ENCODE results near the gene NPHS1. TPM values are rescaled to one million over a fixed set of nuclear protein-coding genes. Genes with fewer than 3 reads are reported as not detected.
A peak's percentile ranks its signal among the peaks of the same experiment; 100 is the strongest.
"Not testable (repeated sequence)": the region's sequence is repeated elsewhere in the genome, so short reads cannot be mapped to it uniquely, and the experiment has no call there.

NPHS1 gene
- total and polyA plus RNA-seq, 2 experiments from 2014 or later, result 0.37 to 1.1 TPM

GRCh38 chr19:35805526-35806102 lies 46.7 kb downstream of the NPHS1 start:
- H3K36me3 ChIP-seq, result no peaks in the 10 kb centered on the region
- no peak overlapping the region for H3K27ac ChIP-seq
- no peak for DNase-seq (ENCODE audit: low read depth in 1 of 2, low spot score in 1 of 2)
- no peaks in the 10 kb centered on the region for H3K9me3 ChIP-seq (ENCODE audit: low read depth)
- H3K27me3 ChIP-seq, result no peaks in the 10 kb centered on the region
- no peaks in the 10 kb centered on the region for H3K4me1 ChIP-seq (ENCODE audit: low read depth)
- H3K4me3 ChIP-seq, result no peak overlapping the region
- TF ChIP-seq, protein P1, sequence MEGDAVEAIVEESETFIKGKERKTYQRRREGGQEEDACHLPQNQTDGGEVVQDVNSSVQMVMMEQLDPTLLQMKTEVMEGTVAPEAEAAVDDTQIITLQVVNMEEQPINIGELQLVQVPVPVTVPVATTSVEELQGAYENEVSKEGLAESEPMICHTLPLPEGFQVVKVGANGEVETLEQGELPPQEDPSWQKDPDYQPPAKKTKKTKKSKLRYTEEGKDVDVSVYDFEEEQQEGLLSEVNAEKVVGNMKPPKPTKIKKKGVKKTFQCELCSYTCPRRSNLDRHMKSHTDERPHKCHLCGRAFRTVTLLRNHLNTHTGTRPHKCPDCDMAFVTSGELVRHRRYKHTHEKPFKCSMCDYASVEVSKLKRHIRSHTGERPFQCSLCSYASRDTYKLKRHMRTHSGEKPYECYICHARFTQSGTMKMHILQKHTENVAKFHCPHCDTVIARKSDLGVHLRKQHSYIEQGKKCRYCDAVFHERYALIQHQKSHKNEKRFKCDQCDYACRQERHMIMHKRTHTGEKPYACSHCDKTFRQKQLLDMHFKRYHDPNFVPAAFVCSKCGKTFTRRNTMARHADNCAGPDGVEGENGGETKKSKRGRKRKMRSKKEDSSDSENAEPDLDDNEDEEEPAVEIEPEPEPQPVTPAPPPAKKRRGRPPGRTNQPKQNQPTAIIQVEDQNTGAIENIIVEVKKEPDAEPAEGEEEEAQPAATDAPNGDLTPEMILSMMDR (IDR thresholded peaks at IDR 0.05; ENCODE audit: low read depth, low read length), result no peak

DNA sequence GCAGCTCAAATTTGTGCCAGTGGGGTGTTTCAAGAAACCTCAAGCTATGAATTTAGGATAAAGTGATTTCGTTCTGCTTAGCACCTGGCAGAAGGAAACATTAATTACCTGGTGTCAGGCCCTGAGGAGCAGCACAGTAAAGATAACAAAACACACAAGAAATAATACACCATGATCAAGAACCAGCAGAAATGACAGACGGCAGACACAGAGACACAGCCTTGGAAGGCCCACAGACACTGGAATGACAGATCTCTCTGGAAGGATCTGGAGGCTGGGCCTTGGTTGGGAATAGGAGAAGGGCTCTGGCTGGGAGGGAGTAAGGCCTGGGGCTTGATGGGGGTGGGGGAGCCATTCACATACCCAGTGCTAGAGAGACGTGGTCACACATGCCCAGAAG lies 50.5 kb downstream of the NPHS1 start:
- Histone ChIP-seq H3K27me3 (peaks cover 14% of the 10 kb centered on the region), H3K27ac (no peak overlapping the region), H3K9me3 (ENCODE audit: low read depth) (no peaks in the 10 kb centered on the region), H3K36me3 (no peaks in the 10 kb centered on the region), H3K4me3 (no peak overlapping the region), H3K4me1 (ENCODE audit: low read depth) (no peaks in the 10 kb centered on the region)
- TF ChIP-seq, protein P1 (IDR thresholded peaks at IDR 0.05; ENCODE audit: low read depth, low read length), result no peak
- DNase-seq (ENCODE audit: low read depth in 1 of 2, low spot score in 1 of 2), result no peak

DNA sequence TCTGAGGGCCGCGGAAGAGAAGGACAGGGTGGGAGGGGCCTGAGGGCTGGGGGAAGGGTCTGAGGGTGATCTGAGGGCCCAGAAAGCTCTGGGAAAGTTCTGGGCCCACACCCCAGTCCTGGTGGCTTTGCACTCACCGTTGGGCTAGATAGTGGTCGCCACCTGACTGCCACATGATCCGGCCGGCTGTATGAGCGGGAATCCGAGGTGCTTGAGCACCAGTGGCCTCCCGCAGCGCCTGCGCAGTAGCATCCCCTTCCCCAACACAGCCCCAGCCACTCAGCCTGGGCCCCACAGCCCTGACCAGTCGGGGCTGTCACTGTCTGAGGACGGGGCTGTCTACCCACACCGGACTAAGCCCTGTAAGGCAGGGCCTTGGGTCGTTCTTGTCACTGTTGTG lies 54.6 kb downstream of the NPHS1 start:
- DNase-seq (ENCODE audit: low read depth in 1 of 2, low spot score in 1 of 2), result peak; percentile 7 to 27
- no peak overlapping the region for H3K4me3 ChIP-seq
- no peaks in the 10 kb centered on the region for H3K4me1 ChIP-seq (ENCODE audit: low read depth)
- no peaks in the 10 kb centered on the region for H3K9me3 ChIP-seq (ENCODE audit: low read depth)
- no peak overlapping the region for H3K27ac ChIP-seq
- H3K27me3 ChIP-seq, result peaks cover 35% of the 10 kb centered on the region
- H3K36me3 ChIP-seq, result no peaks in the 10 kb centered on the region
- TF ChIP-seq, protein P1 (IDR thresholded peaks at IDR 0.05; ENCODE audit: low read depth, low read length), result no peak

- Histone ChIP-seq H3K9me3 (ENCODE audit: low read depth) (no peaks in the 10 kb centered on the region), H3K4me3 (no peak overlapping the region), H3K27ac (no peak overlapping the region), H3K4me1 (ENCODE audit: low read depth) (no peaks in the 10 kb centered on the region), H3K27me3 (peaks cover 35% of the 10 kb centered on the region), H3K36me3 (no peaks in the 10 kb centered on the region)
- DNase-seq (ENCODE audit: low read depth in 1 of 2, low spot score in 1 of 2), result no peak
- TF ChIP-seq, protein P1 (IDR thresholded peaks at IDR 0.05; ENCODE audit: low read depth, low read length), result no peak
Measured at GRCh38 chr19:35796645-35797542, 55.4 kb downstream of the NPHS1 start.

DNA sequence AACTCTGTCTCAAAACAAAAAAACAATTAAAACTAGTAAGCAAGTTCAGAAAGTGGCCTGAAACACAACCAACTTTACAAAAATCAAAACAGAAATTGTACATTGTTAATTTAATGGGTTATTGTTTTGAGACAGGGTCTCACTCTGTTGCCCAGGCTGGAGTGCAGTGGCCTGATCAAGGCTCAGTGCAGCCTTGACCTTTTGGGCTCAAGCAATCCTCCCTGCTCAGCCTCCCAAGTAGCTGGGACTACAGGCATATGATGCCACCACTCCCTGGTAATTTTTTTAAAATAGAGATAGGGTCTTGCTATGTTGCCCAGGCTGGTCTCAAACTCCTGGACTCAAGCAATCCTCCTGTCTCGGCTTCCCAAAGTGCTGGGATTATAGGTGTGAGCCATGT lies 56.7 kb downstream of the NPHS1 start:
- H3K36me3 ChIP-seq; H3K27ac ChIP-seq; DNase-seq (ENCODE audit: low read depth in 1 of 2, low spot score in 1 of 2): not testable (repeated sequence)

More for the DNA sequence above, 56.7 kb downstream of the NPHS1 start:
- H3K9me3 ChIP-seq (ENCODE audit: low read depth); H3K4me3 ChIP-seq; H3K4me1 ChIP-seq (ENCODE audit: low read depth): not testable (repeated sequence)
- peaks cover 35% of the 10 kb centered on the region for H3K27me3 ChIP-seq

Measured in cardiac muscle cell (in vitro differentiated cells and primary cell).